Glutamatergic neuron (in vitro differentiated cells): Measurements from ENCODE around the gene CNDP2. TPM values are rescaled to one million over a fixed set of nuclear protein-coding genes. Genes with fewer than 3 reads are reported as not detected.

Experiments
- DNase-seq: peaks from one replicate; pipeline ENCODE4 v3.0.0; 2022
- H3K27ac Mint-ChIP-seq: one replicate; pipeline ENCODE4 v1.8.0; 2020; ENCODE audit warnings: mild to moderate bottlenecking, mixed read lengths, inconsistent platforms; ENCODE audit not compliant: unreplicated experiment
- H3K27me3 Mint-ChIP-seq: one replicate; pipeline ENCODE4 v1.8.0; 2020; ENCODE audit warnings: mild to moderate bottlenecking, moderate library complexity, mixed read lengths, inconsistent platforms; ENCODE audit not compliant: unreplicated experiment
- H3K36me3 Mint-ChIP-seq: one replicate; pipeline ENCODE4 v1.8.0; 2020; ENCODE audit warnings: mild to moderate bottlenecking, mixed read lengths, inconsistent platforms; ENCODE audit not compliant: unreplicated experiment
- H3K4me1 Mint-ChIP-seq: one replicate; pipeline ENCODE4 v1.8.0; 2020; ENCODE audit warnings: mild to moderate bottlenecking, low read depth, mixed read lengths, inconsistent platforms; ENCODE audit not compliant: unreplicated experiment
- H3K4me3 Mint-ChIP-seq: one replicate; pipeline ENCODE4 v1.8.0; 2020; ENCODE audit warnings: mild to moderate bottlenecking, mixed read lengths, inconsistent platforms; ENCODE audit not compliant: unreplicated experiment
- H3K9me3 Mint-ChIP-seq: one replicate; pipeline ENCODE4 v1.8.0; 2020; ENCODE audit warnings: mild to moderate bottlenecking, moderate library complexity, mixed read lengths, inconsistent platforms; ENCODE audit not compliant: unreplicated experiment
- total RNA-seq: library from RNA; stranded (reverse); fragmentation: NEBNext Ultra II Directional; extraction: Animal tissue kit (Norgen Biotek cat#: 25700); gene quantifications from one replicate; pipeline ENCODE4 v1.2.1, GENCODE V29; 2021; ENCODE audit not compliant: unreplicated experiment
- TF ChIP-seq, protein P1 (sequence below): fragments of 200-600 bp; sonication (generic); IDR thresholded peaks from one replicate; pipeline ENCODE4 v1.5.0; 2021; ENCODE audit not compliant: partially characterized antibody, unreplicated experiment

Gene CNDP2
- total RNA-seq, 1 donor from 2014 or later, result 123 TPM

DNA sequence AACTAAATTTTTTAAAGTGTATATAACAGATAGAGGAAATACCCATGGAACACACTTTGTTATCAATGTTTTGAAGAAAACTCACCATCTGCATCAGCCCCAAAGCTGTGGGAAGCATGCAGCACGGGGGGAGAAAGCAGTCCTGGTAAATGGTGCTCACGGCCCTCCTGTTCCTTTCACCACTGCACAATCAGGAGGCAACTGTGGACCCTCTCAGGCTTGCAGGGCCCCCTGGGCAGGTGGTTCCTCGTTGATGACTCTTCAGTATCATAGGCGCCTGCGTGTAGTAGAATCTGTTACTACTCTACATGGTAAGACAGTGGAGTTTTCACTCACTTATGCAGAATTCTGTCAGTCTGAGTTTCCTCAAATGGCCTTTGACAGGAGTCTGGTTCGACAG is 33.2 kb downstream of the CNDP2 start:
- Mint-ChIP-seq H3K27ac (no peak overlapping the region), H3K4me3 (no peak overlapping the region), H3K36me3 (peaks cover 9% of the 10 kb centered on the region), H3K9me3 (peaks cover 4% of the 10 kb centered on the region), H3K4me1 (no peaks in the 10 kb centered on the region), H3K27me3 (no peaks in the 10 kb centered on the region)
- no peak for DNase-seq
- TF ChIP-seq, protein P1, sequence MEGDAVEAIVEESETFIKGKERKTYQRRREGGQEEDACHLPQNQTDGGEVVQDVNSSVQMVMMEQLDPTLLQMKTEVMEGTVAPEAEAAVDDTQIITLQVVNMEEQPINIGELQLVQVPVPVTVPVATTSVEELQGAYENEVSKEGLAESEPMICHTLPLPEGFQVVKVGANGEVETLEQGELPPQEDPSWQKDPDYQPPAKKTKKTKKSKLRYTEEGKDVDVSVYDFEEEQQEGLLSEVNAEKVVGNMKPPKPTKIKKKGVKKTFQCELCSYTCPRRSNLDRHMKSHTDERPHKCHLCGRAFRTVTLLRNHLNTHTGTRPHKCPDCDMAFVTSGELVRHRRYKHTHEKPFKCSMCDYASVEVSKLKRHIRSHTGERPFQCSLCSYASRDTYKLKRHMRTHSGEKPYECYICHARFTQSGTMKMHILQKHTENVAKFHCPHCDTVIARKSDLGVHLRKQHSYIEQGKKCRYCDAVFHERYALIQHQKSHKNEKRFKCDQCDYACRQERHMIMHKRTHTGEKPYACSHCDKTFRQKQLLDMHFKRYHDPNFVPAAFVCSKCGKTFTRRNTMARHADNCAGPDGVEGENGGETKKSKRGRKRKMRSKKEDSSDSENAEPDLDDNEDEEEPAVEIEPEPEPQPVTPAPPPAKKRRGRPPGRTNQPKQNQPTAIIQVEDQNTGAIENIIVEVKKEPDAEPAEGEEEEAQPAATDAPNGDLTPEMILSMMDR, result no peak

- TF ChIP-seq, protein P1, result no peak
Measured at GRCh38 chr18:74529811-74530583, 33.8 kb downstream of the CNDP2 start.

DNA sequence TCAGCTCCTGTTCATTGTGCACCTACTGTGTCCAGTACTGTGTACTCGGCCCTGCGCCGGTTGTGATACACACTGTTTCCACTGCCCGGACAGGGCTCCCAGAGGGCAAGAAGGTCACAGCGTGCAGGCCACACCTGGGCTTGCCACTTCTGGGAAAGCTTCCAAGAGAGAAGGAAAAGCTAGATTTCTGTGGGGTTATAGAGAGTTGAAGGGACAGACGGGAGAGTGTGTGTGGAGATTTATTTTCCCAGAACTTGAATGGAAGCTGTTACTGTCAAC is 34.4 kb downstream of the CNDP2 start:
- Mint-ChIP-seq H3K27me3 (no peaks in the 10 kb centered on the region), H3K4me1 (no peaks in the 10 kb centered on the region), H3K4me3 (no peak overlapping the region), H3K27ac (no peak overlapping the region), H3K36me3 (peaks cover 12% of the 10 kb centered on the region), H3K9me3 (peaks cover 2% of the 10 kb centered on the region)
- no peak for DNase-seq
- TF ChIP-seq, protein P1, result no peak

More at GRCh38 chr18:74529811-74530583, 33.8 kb downstream of the CNDP2 start:
- no peak for DNase-seq
- Mint-ChIP-seq H3K27ac (no peak overlapping the region), H3K36me3 (peaks cover 13% of the 10 kb centered on the region), H3K27me3 (no peaks in the 10 kb centered on the region), H3K4me1 (no peaks in the 10 kb centered on the region), H3K9me3 (peaks cover 4% of the 10 kb centered on the region), H3K4me3 (no peak overlapping the region)

- no peaks in the 10 kb centered on the region for H3K27me3 Mint-ChIP-seq
- no peak overlapping the region for H3K27ac Mint-ChIP-seq
- H3K4me1 Mint-ChIP-seq, result no peaks in the 10 kb centered on the region
- TF ChIP-seq, protein P1, result no peak
- no peak for DNase-seq
- H3K4me3 Mint-ChIP-seq, result no peak overlapping the region
- peaks cover 2% of the 10 kb centered on the region for H3K9me3 Mint-ChIP-seq
- peaks cover 12% of the 10 kb centered on the region for H3K36me3 Mint-ChIP-seq
Measured at GRCh38 chr18:74531043-74531442, 34.9 kb downstream of the CNDP2 start.

GRCh38 chr18:74532511-74533025 is 36.4 kb downstream of the CNDP2 start:
- no peak for DNase-seq
- Mint-ChIP-seq H3K4me1 (no peaks in the 10 kb centered on the region), H3K9me3 (peaks cover 2% of the 10 kb centered on the region), H3K27me3 (no peaks in the 10 kb centered on the region), H3K36me3 (peaks cover 15% of the 10 kb centered on the region), H3K27ac (no peak overlapping the region), H3K4me3 (no peak overlapping the region)
- TF ChIP-seq, protein P1, result no peak
